ENCODE measurements around the gene POLRMT.
"Not testable (repeated sequence)": the region's sequence is repeated elsewhere in the genome, so short reads cannot be mapped to it uniquely, and the experiment has no call there.

POLRMT gene

DNA sequence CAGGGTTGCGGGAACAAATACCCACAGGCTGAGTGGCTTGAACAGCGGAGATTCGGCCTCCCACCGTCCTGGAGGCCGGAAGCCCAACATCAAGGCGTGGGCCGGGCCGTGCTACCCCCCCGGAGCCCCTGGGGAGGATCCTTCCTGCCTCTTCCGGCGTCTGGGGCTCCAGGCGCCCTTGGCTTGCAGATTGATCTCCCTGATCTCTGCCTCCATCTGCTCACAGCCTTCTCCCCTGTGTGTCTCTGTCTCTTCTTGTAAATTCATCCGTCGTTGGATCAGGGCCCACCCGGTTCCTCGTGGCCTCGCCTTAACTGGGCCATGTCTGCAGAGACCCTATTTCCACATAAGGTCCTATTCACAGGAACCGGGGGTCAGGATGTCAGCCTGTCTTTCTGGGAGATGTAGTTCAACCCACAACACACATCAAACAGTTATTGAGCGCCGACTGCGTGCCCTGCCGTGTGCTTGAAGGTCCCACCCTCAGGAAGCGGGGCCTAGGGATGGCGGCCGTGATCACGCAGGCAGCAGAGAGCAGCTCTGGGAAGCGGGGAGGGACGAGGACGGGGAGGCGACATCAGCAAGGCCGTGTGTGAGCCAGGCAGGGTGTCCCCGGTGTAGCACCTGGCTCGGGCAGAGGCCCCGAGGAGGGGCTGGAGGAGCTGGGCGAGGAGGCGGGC lies 22.4 kb downstream of the POLRMT start:
- no peak for DNase-seq (ENCODE audit: low spot score)

DNA sequence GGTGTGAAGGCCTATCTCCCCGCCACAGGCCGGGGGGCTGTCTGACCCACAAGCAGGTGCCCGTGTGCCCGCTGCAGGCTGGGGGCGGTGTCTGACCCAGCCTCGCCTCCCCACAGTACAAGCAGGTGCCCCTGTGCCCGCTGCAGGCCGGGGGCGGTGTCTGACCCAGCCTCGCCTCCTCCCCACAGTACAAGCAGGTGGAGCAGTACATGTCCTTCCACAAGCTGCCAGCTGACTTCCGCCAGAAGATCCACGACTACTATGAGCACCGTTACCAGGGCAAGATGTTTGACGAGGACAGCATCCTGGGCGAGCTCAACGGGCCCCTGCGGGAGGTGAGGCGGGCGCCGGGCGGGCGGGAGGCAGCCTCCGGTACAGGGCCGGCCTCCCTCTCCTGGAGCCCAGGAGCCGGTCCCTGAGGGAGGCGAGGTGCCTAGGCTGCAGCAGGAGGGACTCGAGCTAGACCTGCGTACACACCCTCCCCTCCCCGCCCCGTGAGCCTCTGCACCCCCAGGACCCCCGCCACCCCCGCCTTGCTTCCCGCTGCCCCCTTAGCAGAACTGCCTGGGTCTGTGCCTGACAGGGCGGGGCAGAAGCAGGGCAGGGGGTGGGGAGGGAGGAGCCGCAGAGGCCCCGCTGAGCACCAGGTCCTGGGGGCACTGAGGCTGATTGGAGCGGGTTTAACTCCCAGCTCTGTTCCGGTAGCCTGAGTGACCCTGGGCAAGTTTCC lies 23.1 kb downstream of the POLRMT start:
- no peak for DNase-seq (ENCODE audit: low spot score)

DNA sequence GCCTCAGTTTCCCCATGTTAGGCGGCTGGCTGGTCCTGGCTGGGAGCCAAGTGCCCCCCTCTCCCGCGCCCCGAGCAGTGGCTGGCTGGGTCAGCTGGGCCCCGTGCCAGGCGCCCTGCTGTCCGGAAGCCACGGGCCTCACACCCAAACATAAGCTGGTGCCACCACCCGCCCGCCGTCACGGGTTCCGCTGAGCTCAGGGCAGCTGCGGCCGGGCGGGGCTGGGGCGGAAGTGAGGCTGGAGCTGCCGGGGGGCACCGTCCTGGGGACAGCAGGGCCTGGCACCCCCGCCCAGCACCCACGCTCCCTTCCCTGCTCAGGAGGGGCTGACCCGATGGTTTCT lies 24.4 kb downstream of the POLRMT start:
- peak; percentile 92 for DNase-seq (ENCODE audit: low spot score)

DNA sequence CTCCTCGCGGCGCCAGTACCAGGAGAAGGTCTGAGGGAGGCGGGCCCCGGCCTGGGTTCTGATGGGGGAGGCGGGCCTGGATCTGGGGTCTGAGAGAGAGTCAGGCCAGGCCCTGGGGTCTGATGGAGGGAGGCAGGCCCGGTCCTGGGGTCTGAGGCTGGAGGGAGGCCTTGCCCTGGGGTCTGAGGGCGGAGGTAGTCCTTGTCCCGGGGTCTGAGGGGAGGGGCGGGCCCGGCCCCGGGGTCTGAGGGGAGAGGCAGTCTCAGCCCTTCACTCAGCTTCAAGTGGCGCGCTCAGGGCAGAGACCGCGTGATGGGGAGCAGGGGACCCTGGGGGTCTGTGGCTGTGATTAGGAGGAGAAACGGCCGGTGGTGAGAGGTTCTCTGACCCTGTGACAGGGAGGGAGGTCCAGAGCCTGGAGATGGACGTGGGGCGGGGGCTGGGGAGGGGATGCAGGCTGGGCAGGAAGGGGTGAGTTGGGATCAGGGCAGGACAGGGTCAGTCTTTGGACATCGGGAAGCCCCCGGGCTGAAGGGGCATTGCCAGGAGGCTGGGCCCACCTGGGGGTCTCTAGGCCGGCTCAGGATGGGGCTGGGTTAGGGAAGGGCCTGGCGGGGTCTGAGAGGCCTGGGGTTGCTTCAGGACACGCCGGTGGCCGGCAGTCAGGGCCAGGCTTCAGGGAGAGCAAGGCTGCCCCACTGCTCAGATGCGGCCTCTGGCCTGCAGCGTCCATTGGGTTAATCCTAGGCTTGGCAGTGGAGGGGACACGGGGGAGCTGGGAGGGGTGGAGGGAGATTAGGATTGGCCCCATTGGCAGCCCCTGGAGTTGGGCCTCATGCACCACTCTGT lies 25.0 kb downstream of the POLRMT start:
- DNase-seq (ENCODE audit: low spot score), result peak; percentile 22

DNA sequence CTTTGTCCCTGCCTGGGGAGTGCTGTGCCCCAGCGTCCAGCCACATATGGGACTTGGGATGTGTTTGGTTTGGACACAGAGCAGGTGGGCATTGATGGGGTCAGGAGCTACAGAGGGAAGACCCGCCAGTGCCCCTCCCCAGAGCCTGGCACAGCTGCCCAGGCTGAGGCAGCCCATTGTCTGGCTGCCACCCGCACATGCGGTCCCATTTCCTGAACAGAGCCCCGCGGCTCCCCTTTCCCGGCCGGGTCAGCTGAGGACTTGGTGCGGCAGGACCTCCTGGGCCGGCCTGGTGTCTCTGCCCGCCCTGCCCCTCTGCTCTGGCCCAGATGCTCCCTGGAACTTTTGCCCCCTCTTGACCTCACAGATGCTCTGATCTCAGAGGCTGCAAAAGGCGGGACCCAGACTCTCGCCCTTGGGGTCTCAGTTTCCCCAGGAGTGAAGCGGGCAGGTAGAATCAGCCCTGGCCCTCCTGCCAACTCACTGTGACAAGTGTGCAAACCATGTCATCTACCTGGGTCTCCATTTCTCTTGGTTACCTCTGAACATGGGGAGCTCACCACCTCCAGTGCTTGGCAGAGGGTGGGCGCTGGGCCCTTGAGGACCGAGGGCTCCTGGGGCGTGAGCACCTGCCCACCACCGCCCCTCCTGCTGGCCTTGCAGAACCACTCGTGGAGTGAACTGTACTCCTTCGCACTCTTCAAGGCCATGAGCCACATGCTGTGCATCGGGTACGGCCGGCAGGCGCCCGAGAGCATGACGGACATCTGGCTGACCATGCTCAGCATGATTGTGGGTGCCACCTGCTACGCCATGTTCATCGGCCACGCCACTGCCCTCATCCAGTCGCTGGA lies 25.8 kb downstream of the POLRMT start:
- peak; percentile 70 for DNase-seq (ENCODE audit: low spot score)

DNA sequence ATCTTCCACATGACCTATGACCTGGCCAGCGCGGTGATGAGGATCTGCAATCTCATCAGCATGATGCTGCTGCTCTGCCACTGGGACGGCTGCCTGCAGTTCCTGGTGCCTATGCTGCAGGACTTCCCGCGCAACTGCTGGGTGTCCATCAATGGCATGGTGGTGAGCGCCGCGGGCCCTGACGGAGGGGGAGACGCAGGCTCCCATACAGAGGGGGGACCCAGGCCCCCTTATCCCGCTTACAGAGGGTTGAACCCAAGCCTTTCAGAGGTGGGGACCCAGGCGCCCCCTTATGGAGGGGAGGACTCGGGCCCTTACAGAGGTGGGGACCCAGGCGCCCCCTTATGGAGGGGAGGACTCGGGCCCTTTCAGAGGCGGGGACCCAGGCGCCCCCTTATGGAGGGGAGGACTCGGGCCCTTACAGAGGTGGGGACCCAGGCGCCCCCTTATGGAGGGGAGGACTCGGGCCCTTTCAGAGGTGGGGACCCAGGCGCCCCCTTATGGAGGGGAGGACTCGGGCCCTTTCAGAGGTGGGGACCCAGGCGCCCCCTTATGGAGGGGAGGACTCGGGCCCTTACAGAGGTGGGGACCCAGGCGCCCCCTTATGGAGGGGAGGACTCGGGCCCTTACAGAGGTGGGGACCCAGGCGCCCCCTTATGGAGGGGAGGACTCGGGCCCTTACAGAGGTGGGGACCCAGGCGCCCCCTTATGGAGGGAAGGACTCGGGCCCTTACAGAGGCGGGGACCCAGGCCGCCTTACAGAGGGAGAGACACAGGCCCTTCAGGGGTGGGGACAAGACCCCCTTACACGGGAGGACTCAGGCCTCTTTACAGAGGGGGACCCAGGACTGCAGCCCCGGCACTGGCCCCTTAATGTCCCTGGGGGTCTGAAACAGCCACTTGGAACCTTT lies 28.0 kb downstream of the POLRMT start:
- not testable (repeated sequence) for DNase-seq (ENCODE audit: low spot score)

DNA sequence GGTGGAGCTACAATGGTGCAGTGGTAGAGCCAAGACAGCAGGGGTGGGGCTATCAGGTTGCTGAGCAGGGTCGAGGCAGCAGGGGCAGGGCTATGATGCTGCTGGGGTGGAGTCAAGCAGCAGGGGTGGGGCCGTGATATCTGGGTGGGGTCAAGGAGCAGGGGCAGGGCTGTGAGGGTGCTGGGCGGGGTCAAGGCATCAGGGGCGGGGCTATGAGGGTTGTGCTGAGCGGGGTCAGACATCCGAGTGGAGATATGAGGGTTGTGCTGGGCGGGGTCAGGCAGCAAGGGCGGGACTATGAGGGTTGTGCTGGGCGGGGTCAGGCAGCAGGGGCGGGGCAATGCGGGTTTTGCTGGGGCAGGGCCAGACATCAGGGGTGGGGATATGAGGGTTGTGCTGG lies 29.0 kb downstream of the POLRMT start:
- DNase-seq (ENCODE audit: low spot score), result peak; percentile 29

DNA sequence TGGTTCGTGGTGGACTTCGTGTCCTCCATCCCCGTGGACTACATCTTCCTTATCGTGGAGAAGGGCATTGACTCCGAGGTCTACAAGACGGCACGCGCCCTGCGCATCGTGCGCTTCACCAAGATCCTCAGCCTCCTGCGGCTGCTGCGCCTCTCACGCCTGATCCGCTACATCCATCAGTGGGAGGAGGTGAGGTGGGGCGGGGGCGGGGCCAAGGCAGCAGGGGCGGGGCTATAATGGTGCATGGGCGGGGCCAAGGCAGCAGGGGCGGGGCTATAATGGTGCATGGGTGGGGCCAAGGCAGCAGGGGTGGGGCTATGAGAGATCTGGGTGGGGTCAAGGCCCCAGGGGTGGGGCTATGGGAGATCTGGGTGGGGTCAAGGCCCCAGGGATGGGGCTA lies 29.6 kb downstream of the POLRMT start:
- not testable (repeated sequence) for DNase-seq (ENCODE audit: low spot score)

DNA sequence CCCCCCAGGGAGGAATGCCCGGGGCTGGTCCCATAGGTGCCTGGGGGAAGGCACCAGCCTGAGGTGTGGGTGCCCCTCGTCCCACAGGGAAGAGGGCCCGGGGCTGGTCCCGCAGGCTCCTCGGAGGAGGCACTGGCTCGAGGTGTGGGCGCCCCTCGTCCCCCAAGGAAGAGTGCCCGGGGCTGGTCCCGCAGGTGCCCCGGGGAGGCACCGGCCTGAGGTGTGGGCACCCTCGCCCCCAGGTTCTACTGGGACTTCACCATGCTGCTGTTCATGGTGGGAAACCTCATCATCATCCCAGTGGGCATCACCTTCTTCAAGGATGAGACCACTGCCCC lies 30.1 kb downstream of the POLRMT start:
- DNase-seq (ENCODE audit: low spot score), result not testable (repeated sequence)

DNA sequence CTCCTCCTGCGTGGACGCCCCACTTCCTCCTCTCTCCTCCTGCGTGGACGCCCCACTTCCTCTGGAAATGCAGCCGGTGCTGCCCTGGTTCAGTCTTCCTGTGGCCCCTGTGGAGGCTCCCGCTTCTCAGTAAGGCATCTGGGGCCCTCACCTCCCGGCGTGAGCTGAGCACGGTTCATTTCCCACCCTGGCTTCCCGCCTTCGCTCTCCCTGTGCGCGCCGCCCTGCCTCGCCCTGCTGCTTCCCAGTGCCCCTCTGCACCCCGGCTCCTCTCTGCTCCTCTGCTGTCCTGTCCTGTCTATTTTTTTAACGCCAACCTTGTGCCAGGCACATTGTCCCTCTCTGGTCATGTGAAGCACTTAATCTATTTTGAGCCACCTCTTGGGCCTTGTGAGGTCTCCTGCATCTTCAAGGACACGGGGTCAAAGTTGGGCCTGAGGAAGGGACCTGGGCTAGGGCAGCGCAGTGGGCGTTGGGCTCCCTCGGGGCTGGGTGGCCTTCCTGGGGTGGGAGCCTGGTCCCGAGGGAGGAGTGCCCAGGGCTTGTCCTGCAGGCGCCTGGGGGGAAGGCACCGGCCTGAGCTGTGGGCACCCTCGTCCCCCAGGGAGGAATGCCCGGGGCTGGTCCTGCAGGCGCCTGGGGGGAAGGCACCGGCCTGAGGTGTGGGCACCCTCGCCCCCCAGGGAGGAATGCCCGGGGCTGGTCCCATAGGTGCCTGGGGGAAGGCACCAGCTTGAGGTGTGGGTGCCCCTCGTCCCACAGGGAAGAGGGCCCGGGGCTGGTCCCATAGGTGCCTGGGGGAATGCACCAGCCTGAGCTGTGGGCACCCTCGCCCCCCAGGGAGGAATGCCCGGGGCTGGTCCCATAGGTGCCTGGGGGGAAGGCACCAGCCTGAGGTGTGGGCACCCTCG lies 30.7 kb downstream of the POLRMT start:
- no peak for DNase-seq (ENCODE audit: low spot score)

DNA sequence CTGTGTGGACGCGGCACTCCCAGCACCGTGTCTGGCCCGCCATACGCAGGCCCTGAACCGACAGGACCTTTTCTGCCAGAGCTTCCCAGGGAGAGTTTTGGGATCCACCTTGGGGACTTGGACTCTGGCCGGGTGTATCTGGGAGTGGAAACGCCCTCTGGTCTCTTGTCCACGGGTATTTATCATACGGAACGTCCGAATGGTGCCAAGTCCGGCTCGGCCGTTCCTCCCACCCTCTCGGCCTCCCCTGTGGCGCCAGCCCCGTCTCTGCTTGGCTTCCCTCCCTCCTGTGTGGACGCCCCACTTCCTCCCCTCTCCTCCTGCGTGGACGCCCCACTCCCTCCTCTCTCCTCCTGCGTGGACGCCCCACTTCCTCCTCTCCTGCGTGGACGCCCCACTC lies 31.5 kb downstream of the POLRMT start:
- DNase-seq (ENCODE audit: low spot score), result no peak

DNA sequence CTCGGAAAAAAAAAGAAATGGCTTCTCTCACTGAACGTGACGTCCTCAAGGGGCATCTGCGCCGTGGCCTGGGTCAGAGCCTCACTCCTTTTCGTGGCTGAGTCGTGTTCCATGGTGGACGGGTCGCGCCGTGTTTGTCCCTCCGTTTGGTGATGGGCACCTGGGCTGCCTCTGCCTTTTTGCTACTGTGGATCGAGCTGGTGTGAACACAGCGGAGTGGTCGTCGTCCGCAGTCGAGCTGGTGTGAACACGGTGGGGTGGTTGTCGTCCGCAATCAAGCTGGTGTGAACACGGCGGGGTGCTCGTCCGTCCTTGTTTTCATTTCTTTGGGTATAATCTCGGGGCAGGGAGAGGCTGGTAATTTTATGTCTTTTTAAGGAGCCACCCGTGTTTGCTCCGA lies 32.0 kb downstream of the POLRMT start:
- DNase-seq (ENCODE audit: low spot score), result no peak

DNA sequence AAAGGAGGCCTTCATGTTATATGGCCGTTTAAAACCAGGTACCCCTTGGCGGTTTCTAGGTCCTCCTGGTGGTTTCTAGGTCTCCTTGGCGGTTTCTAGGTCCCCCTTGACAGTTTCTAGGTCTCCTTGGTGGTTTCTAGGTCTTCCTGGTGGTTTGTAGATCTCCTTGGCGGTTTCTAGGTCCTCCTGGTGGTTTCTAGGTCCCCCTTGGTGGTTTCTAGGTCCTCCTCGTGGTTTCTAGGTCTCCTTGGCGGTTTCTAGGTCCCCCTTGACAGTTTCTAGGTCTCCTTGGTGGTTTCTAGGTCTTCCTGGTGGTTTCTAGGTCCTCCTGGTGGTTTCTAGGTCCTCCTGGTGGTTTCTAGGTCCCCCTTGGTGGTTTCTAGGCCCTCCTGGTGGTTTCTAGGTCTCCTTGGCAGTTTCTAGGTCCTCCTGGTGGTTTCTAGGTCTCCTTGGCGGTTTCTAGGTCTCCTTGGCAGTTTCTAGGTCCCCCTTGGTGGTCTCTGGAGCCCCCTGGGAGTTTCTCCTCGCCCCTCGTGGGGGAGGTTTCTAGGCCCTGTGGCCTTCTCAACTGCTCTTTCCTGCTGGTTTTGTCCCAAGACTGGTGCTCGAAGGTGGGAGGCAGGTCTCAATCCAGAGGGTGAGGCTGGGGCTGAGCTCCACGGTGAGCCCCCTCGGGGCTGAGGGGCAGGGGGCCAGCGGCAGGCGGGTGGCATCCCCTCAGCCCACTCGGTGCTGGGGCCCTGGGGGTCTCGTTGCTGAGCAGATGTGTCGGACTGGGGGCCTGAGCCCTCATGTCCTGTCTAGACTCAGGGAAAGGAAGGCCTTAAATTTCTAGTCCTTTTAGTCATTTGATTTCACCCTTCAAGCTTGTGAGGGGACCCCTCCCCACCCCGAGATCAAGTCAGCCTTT lies 35.7 kb downstream of the POLRMT start:
- no peak for DNase-seq (ENCODE audit: low spot score)

DNA sequence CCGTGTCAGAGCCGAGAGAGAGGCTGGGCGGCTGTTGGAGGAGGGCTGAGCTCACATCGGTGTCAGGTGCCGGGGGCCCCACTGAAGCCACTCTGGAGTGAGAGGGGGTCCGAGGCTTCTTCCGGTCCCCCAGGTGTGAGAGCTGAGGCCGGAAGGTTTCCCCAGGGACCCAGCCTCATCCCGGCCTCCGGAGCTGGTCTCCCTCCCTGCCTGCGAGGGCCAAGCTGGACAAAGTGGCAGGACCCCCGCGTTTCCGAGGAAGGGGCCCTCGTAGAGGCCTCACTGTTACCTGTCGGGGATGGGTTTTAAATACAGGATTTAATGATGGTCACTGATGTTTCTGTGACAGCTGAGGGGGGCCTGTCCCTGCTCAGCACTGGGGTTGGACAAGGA lies 37.1 kb downstream of the POLRMT start:
- no peak for DNase-seq (ENCODE audit: low spot score)

DNA sequence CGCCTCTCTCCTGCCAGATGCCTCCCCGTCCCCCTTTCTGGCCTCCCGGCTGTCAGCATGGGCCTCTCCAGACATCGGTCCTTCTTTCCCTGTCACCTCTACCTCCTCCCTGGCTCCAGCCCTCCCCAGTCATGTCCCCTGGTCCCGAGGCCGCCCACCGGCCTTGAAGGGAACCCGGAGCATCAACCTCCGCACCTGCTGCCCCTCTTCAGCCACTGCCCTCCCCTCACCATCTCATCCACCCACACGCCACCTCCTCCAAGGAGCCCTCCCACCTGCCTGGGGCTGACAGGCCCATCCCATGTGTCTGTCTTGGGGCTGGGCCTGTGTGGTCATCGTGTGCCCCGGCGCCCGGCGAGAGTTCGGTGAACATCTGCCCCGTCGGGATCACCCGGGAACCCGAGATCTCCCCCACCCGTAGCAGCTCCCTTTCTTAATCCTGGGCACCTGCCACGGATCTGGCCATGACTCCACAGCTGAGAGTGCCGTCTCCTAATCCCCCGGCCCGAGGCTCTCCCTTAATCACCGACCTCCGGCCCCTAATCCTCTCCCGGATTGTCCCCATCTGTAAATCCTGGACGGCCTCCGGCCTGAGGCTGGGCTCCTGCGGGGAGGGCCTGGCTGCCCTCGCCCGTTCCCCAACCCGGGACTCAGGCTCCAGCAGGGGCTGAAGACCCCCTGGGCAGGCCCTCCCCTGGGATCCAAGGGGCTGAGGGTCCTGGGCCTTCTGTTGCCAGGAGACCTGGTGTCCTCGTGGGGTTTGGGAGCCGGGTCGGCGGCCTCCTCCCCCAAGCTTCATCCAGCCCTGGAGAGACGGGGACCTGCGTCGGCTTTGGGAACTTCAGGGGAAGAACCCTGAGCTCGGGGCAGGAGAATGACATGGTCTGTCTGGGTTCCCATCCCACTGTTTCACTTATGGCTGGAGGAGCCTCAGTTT lies 37.7 kb downstream of the POLRMT start:
- DNase-seq (ENCODE audit: low spot score), result no peak

DNA sequence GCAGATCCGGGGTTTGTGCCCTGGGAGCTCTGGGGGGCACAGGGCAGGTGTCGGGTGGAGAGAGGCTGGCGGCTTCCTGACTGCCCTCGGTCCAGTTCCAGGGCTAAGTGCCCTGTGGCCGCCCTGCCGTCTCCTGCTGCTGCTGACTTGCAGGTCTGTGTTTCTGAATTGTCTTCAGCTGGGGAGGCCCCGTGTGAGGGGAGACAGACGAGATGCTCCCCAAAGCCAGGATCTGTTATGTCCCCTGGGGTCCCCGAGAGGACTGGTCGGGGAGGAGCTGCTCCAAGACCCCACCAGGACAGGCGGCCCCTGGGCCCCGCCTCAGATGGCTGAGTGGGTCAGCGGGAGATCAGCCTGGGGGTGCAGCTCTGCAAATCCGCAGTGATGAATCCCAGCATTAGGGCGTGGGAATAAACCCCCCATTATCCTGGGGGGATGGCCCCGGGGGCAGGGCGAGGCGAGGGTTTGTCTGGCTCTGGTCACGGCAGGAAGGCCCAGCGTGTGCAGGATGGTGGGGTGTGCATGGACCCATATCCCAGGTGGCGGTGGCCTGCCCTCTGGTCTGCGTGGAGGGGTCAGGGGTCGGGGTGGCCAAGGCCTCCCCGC lies 39.0 kb downstream of the POLRMT start:
- DNase-seq (ENCODE audit: low spot score), result no peak

DNA sequence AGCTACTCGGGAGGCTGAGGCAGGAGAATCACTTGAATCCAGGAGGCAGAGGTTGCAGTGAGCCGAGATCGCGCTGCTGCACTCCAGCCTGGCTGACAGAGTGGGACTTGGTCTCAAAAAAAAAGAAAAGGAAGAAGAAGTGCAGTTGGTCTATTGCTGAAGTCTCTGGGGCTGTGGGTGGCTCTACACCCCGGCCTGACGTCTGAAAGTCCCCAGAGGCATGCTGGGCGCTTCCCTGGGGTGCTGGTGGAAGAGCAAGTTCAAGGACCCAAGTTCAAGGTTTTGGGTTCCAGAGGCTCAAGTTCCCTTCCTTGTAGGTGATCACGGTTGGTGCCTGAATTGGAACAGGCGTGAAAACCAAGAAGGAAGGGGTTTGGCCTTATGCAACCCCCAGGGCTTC lies 39.8 kb downstream of the POLRMT start:
- no peak for DNase-seq (ENCODE audit: low spot score)
